ENCODE data around the gene ASXL3.

Gene ASXL3

DNA sequence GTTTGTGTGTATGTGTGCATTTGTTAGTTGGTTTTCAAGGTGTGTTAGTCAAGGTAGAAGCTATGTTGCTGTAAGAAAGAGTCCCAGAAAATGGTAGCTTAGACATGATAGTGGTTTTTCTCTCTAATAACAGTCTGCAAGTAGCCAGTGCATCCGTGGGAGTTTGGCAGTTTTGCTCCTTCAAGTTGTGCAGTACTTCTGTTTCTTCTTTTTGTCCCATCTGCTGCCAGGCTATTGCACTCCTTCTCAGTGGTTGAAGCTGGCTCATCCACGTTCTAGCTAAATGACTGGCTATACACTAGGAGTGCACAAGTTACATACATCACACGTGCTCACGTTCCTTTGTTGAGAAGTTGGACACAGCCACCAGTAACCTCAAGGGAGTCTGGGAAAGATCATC is 134.7 kb downstream of the ASXL3 start:
- DNase-seq (ENCODE audit: low read depth in 2 of 3, low spot score in 1 of 3): no peak

DNA sequence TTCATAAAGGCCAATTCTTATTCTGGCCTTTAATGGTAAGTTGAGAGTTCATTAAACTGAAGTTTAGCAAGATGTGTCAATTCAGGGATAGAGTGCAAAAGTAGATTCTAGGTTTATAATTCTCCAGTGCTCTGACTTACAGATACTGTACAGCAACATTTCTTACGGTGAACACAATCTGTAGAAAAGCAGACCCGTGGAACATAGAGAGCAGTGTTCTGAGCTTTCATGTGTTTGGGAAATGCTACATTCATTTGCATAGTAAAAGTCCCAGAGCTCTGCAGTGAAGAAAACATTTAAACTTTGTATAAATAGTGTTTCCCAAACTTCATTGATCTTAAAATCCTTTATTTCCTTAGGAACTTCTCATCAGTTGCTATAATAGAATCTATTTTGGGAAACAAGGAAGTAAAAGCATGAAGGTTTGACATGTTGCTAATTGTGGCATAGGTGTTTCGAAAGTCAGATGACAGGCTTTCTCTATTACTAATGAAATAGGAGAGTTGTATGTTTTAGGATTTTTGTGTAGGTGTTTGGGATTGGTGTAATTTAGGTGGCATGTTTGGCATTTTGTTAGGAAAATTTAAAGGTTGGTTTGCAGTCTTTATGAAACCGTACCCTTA is 138.2 kb downstream of the ASXL3 start:
- no peak for DNase-seq (ENCODE audit: low read depth in 2 of 3, low spot score in 1 of 3)

DNA sequence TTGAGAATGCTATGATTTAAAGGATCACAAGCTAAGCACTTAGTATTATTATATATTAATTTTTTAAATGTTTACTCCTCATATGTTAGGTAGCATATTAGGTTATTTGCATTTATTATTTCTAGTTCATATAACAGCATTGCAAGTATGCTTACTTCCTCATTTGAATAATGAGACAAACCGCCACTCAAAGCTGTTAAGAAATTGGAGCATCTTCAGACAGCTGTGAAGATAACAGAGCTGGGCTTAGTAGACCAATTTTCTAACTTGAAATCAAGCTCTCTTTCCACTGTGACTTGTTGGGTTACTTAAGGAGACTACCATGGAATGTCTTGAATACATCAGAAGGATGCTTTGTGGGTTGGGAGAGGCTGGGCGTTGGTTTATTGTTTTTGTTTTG is 139.3 kb downstream of the ASXL3 start:
- DNase-seq (ENCODE audit: low read depth in 2 of 3, low spot score in 1 of 3): no peak

DNA sequence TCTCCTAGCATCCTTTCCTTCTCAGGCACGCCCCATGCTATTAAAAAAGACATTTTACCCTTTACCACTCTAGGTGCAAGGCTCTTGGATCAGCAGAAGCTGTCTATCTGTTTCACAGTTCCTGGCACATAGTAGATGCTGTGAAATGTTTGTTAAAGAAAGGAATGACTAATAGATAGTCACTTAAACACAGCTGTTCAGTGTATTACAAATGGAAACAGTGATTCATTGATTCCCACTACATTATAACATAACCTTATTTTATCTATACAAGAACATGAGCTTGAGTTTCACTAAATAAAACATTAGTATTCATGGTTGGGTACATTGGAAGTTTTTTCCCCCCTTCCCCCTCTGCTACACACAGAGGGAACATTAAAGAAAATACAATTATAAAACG is 142.1 kb downstream of the ASXL3 start:
- DNase-seq (ENCODE audit: low read depth in 2 of 3, low spot score in 1 of 3): no peak

DNA sequence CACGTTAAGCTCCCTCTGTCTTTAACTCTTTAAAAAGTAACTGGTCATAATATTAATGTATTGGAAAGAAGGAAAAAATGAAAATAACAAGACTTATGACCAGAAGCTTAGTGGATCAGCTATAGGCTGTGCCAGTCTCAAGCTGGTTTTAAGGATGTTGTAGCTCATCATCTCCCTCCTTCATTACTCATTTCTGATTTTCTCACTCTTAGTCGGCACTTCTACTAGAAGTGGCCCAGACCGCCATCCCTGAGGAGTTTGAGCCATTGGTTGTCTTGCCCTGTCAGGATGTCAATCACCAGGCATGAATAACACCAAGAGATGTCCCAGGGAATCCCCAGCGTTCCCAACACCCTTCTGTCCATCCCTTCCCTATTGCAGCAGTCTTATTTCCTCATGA is 151.5 kb downstream of the ASXL3 start:
- no peak for DNase-seq (ENCODE audit: low read depth in 2 of 3, low spot score in 1 of 3)

DNA sequence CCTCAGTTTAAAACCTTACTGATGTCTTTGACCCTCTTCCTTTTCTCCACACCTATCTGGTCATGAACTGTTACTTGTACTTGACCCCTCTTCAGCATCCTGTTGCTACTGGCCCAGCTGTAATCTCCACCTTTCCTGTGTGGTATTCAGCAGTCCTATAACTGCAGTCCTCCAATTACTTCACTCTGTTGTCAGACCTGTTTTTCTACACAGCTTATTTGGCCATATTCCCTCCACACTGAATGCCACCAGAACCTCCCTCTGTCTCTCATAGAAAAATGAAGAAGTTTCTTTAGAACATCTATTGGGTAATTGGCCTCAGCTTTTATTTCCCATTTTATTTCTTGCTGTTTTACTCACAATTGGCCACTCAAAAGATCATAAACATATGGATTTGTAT is 155.4 kb downstream of the ASXL3 start:
- DNase-seq (ENCODE audit: low read depth in 2 of 3, low spot score in 1 of 3): no peak

DNA sequence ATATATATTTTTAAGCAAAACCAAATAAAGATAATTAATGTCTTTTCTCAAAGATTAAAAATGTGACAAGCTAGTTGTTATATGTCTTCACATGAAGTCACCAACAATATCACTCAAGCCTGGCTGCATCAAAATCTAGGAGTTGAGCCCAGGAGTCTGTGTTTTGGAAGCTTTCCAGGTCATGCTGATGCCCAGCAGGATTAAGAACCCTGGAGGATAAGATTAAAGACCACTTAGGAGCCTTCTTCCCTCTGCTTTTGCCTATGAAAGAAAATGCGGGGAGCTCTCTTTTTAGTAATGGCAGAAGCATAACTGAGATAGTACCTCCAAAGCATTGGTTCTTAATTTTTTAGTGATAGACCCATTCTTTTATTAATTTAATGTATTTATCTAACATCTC is 157.4 kb downstream of the ASXL3 start:
- DNase-seq (ENCODE audit: low read depth in 2 of 3, low spot score in 1 of 3): no peak

DNA sequence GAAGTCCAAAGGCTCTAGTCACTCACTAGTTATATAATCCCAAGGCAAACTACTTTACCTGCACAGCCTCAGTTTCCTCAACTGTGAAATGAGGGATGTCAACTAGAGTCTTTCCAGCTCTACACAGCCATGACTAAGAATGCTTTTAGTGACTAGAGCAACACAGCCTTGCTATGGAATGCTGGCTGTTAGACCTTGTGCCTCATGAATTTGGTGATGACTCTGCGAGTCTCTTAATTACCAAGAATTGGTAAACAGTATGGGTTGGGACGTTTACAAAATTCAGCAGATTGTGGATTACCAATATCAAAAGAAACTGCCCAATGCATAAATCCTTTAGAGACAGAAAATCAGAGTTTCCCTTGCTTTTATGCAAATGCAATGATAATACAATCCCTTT is 163.7 kb downstream of the ASXL3 start:
- DNase-seq (ENCODE audit: low read depth in 2 of 3, low spot score in 1 of 3): no peak

DNA sequence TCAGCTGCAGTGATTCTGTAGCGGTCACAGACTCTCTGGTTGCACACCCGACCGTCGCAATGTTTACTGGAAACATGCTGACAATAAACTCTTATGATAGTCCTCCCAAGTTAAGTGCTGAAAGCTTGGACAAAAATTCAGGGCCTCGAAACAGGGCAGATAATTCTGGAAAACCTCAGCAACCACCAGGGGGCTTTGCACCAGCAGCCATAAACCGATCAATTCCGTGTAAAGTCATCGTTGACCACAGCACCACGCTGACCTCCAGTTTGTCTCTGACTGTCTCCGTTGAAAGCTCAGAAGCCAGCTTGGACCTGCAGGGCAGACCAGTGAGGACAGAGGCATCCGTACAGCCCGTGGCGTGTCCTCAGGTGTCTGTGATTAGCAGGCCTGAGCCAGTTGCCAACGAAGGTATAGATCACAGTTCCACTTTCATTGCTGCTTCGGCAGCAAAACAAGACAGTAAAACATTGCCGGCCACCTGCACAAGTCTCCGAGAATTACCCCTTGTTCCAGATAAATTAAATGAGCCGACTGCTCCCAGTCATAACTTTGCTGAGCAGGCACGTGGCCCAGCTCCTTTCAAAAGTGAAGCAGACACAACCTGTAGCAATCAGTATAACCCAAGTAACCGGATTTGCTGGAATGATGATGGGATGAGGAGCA is 166.1 kb downstream of the ASXL3 start:
- no peak for DNase-seq (ENCODE audit: low read depth in 2 of 3, low spot score in 1 of 3)

DNA sequence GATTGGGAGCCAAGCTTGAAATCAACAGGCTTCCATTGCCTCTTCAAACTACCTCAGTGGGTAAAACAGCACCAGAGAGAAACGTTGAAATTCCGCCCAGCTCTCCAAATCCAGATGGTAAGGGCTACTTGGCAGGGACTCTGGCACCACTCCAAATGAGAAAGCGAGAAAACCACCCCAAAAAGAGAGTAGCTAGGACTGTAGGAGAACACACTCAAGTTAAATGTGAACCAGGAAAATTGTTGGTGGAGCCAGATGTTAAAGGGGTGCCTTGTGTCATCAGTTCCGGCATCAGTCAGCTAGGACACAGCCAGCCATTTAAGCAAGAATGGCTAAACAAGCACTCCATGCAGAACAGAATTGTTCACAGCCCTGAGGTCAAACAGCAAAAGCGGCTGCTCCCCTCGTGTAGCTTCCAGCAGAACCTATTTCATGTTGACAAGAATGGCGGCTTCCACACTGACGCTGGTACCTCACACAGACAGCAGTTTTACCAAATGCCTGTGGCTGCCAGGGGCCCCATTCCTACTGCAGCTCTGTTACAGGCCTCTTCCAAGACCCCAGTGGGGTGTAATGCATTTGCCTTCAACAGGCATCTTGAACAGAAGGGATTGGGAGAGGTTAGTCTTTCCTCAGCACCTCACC is 167.3 kb downstream of the ASXL3 start:
- DNase-seq (ENCODE audit: low read depth in 2 of 3, low spot score in 1 of 3): no peak

DNA sequence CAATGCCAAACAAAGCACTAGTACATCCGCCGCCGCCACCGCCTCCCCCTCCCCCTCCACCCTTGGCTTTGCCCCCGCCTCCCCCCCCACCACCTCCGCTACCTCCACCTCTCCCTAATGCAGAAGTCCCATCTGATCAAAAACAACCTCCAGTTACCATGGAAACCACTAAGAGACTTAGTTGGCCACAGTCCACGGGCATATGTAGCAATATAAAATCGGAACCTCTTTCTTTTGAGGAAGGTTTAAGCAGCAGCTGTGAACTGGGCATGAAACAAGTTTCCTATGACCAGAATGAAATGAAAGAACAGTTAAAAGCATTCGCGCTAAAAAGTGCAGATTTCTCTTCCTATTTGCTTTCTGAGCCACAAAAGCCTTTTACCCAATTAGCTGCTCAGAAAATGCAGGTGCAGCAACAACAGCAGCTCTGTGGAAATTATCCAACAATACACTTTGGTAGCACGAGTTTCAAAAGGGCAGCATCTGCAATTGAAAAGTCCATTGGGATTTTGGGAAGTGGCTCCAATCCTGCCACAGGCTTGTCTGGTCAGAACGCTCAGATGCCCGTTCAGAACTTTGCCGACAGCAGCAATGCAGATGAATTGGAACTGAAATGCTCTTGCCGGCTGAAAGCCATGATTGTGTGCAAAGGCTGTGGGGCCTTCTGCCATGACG is 168.0 kb downstream of the ASXL3 start:
- DNase-seq (ENCODE audit: low read depth in 2 of 3, low spot score in 1 of 3): no peak

DNA sequence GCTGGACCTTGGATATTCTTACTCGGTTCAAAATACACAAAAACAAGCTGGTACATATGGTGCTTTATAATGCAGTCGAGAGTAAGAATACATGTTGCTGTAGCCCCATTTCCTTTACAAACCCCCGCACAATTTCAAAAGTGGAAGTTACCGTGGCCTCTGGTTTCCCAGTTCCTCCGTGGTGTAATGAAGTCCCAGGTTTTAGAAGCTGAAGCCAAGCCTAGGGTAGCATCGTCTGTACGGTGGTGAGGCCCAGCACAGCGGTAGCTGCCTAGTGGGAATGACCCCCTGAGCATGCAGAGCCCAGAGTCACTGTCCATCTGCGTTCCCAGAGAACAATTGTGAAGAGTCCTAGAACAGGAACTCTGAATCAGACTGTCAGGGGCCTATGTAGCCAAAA is 171.8 kb downstream of the ASXL3 start:
- DNase-seq (ENCODE audit: low read depth in 2 of 3, low spot score in 1 of 3): no peak

DNA sequence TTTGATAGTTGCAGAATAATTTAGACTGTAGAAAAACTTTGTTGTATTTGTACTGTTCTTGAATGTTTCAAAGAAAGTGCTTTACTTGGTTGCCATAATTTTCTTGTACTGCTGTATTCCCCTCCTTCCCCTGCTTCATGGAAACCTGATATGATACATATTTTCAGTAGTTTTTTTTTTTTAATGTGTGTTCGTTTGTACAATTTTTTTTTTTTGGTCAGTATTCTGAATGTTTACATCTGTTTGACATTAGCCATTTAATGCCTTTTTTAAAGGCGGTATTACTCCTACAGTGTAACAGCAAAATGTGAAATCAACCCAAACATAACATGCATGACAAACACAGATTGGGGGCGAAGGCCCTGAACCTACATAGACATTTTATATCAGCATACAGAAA is 172.3 kb downstream of the ASXL3 start:
- DNase-seq (ENCODE audit: low read depth in 2 of 3, low spot score in 1 of 3): no peak

DNA sequence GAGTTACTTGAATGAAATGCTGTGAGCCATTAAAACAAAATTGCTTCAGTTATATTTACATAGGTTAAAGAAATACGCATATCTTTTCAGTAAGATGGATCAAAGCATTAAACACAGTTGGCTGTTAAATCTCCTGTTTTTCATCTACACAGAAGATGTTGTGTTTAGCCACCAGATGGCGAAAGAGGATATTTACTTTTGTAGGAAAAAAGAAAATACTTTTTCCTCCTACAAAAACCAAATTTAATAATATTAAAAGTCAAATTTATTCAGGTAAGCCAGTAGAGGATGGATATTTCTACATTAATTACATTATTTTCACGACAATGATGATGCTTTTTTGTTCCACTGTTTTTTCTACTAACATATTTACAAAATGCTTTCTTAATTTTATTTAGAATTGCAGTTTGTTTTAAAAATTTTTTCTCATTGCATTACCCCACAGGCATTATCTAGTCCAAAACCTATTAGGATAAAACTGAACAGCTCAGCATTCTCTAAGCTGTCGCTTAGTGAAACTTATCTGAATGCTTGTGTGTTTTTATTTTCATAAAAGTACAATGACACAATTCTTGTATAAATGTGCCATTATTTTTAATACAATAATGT is 173.7 kb downstream of the ASXL3 start:
- DNase-seq (ENCODE audit: low read depth in 2 of 3, low spot score in 1 of 3): no peak

DNA sequence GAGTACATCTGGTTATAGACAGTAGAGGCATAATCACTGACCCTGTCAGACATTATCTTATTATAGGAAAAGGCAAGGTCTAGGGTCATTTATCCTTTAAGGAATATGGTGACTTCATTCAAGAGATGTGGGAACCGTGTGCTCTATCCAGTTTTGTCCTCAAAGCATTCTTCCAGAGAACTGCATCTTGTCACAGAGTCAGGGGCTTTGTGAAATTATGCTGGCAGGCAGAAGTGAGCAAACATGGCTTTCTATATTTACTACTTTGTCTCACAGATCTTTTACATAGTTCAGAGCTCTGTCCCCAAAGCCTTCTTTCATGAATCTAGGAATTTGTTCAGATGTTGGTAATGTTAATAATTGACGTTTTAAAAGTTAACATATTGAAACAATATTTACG is 177.4 kb downstream of the ASXL3 start:
- DNase-seq (ENCODE audit: low read depth in 2 of 3, low spot score in 1 of 3): no peak

DNA sequence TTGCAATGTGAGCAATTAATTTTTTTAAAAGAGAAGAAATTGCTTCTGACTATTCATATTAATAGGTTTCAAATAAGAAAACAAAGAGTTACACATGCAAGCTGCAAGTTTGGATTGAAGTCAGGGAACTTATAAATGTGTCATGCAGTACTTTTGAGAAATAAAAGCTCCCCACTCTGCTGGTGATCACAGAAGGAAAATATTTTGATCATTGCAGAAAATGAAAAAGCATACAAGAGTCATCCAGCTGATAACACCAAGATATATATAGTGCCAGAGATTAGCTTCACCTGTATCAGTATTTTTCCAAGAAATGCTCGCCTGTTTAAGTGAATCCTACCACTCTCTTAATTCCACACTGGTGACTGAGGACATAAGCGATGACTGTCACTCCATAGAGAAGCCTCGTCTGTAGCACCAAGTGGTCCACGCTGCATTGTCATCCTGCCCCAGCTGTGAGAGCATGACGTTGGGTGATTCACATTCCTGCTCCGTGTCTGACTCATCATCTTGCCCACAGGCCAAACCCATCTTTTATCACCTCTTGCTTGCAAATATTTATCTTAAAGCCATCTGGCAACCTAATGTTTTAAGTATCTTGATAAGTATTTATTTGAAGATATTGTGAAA is 178.0 kb downstream of the ASXL3 start:
- no peak for DNase-seq (ENCODE audit: low read depth in 2 of 3, low spot score in 1 of 3)

DNA sequence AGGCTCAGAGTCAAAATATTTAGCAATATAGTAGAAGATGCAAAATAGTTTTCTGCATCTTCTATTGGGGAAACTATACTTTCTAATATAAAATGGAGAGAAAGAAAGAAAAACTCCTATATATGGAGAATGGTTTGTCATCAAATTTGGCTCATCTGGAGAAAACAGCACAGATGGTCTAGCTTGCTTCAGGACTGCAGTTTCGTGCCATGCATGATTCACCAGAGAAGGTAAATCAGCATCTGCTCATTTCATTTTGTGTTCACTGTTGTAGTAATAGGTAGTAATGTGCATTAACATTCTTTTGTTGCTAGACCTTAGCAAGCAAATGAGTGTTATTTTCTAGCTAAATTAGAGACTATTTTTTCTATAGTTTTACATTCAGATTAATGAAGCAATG is 179.0 kb downstream of the ASXL3 start:
- DNase-seq (ENCODE audit: low read depth in 2 of 3, low spot score in 1 of 3): no peak

DNA sequence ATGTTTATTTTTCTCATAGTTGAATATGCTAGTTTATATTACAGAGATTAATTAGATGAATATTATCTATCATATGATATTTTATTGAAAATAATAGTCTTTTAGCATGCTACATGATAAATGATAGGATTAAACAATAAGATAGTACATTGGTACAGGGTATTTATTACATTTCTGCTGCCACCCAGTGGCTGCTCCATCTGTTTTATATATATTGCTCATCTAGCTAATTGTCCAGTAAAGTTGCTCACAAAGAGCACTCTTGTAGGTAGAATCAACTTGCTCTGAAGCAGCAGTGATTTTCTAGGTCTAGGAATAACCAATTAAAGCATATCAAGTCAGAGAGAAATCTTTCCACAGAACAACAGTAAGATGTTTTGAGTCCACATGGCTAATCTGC is 183.3 kb downstream of the ASXL3 start:
- no peak for DNase-seq (ENCODE audit: low read depth in 2 of 3, low spot score in 1 of 3)

DNA sequence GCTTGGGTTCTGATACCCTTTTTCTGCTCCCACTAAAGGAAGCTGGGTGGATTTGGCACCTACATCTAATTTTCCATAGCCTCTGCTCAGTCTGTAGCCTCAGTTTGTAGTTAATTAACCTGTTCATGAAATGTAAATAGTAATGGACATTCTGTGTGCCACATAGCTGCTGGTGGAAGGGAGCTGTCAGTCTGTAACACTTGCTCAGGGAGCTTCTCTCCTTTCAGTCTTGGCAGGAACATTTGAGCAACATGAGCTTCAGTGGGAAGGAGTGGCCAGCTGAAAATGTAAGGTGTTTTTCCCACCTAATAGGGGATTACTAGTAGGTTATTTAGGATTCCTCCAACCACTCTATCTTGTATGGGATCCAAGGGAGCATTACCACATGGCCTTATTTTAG is 203.4 kb downstream of the ASXL3 start:
- DNase-seq (ENCODE audit: low read depth in 2 of 3, low spot score in 1 of 3): no peak
